Airway epithelial cell (primary cell): ENCODE data around the gene ZNF319. TPM values are rescaled to one million over a fixed set of nuclear protein-coding genes. Genes with fewer than 3 reads are reported as not detected.

Experiments
- total RNA-seq: library from RNA; depleted of rRNA; stranded (reverse); fragments of >200 nt; gene quantifications from 2 replicates; pipeline ENCODE4 v1.2.3, GENCODE V29; 2015

ZNF319 gene
- 4.5 and 4.7 TPM in 2 replicates for total RNA-seq

GRCh38 chr16:57999971-58000705 is at the start of gene ZNF319:
ZNF319 (minus strand) TSS chr16:58000672; CDS start chr16:57998265, 2,407 bp downstream.

DNA sequence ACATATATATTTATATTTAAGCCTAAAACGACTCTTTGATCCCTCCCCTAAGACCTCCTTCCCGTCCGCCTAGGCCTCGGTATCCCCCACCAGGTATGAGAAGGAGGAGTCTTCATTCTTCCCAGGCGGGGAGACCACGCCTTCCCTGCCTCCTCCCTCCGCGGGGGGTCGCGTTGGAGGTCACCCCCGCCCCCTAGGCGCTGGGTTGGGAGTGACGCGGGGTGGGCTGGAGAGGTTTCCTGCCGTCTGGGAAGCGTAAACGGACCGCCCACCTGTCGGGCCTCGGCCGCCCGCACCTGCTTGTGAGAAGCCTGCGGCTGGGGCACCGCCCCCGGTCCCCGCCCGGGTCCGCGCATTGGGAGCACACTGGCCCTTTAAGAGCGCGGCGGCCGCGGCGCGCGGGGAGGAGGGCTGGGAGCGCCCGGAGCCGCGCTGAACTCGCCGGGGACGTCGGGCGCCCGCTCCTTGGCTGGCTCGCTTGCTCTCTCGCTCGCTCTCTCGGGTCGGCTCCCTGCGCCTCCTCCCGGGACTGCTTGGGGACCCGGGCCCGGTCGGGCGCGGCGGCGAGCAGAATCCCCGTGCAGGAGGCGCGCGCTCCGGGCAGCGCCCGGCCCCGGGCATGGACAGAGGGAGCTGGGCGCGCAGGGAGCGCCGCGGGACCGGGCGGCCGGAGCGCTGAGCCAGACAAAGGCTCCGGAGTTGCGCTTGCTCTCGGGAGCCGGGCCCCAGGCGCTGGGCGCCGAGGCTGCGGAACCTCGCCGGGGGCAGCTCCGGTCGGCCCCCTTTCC is 25.1 kb upstream of the ZNF319 start, which contains the start of gene MMP15:
Gene MMP15, plus strand, starts transcription at position 404 of the 788 bp plus-strand sequence. CDS start 597 bp downstream, outside the sequence.

DNA sequence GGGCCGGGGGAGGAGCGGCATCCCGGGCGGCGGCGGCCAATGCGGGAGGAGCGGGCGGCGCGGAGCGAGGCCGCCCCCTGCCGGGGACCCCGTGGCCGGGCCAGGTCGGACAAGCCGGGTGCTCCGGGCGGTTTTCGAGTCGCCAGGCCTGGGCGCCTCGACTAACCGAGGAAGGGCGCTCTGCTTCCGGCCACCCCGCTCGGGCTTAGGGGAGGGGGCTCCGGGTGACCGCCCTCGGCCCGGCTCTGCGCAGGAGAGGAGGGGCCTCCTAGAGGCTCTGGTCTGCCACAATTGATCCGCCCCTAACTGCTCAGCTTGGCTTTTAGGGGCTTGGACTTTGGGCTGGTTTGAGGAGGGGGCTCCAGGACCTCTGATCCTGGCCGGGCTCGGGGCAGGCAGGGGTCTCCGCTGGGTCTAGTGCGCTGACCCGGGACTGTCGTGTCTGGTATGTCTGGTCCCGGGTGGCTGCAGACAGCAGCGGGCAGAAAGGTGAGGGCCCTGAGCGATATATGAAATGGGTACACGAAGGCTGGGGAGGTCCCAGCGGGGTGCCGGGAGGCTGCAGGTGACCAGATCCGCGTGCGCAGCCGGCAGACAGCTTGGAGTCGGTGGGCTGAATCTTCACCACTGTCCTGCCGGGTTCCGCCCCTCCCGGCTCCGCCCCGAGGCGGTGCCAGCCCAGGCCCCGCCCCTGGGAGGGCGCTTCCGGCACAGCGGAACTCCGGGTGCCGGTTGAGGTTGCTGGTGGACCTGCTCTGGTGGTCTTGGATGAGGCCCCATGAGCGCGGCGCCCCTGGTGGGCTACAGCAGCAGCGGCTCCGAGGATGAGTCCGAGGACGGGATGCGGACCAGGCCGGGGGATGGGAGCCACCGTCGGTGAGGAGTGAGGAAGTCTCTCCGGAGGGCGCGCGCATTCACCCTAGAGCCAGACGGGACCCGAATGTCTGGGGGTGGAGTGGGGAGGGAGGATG is 519 bp upstream of the ZNF319 start, which contains the start of gene USB1:
Gene USB1, plus strand, starts transcription at position 702 of the 971 bp plus-strand sequence. Its CDS starts 77 bp downstream, at position 779.

DNA sequence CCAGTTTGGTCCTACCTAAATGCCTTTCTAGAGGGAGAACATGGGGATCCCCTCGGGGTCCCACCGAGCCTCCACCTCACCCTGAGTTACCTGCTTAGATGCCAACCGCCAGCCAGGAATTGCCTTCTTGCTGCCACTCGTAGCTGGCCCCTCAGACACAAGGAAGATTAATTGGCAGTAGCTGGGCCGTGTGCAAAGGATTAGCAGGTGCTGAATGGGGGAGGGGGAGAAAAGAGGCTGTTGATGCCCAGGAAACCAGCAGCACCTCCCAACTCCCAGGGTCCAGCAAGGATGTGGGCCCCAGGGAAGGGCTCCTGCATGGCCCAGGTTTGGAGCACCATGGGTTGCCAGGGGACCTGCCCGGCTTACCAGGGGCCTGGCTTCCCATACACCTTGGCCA is 29.5 kb downstream of the ZNF319 start, which contains the start of gene CNGB1:
Gene CNGB1, minus strand, starts transcription at position 159 of the 400 bp plus-strand sequence. CDS start 3,842 bp downstream, outside the sequence.

Other genes starting within 250 kb of the ZNF319 start
- 28.2 and 41.1 TPM in 2 replicates for gene KIFC3, start 198.2 kb downstream of the ZNF319 start, total RNA-seq
- gene CNGB1, start 29.5 kb downstream of the ZNF319 start, total RNA-seq: 0.65 and 1.2 TPM in 2 replicates
- gene USB1, start 735 bp upstream of the ZNF319 start, total RNA-seq: 24.8 and 28.0 TPM in 2 replicates
- 11.2 and 13.1 TPM in 2 replicates for gene MMP15, start 25.1 kb upstream of the ZNF319 start, total RNA-seq
- gene CFAP20, start 128.7 kb upstream of the ZNF319 start, total RNA-seq: 56.8 and 57.9 TPM in 2 replicates
- gene CSNK2A2, start 197.4 kb upstream of the ZNF319 start, total RNA-seq: 28.1 and 42.0 TPM in 2 replicates